Stimulated activated CD8-positive, alpha-beta memory T cell treated with anti-CD3 and anti-CD28 coated beads, Interleukin-7, amount 100 ng/mL, for 24 hours (primary cell): ENCODE data around the gene OR10R2.

ENCODE experiments used
- DNase-seq: peaks from one replicate; pipeline ENCODE4 v3.0.0-alpha.2; 2020; ENCODE audit warnings: low read depth

Gene OR10R2

GRCh38 chr1:158527190-158527815 lies 55.3 kb downstream of the OR10R2 start:
- no peak for DNase-seq
